HepG2 (cell line): ENCODE results near the gene SUSD3. TPM values are rescaled to one million over a fixed set of nuclear protein-coding genes. Genes with fewer than 3 reads are reported as not detected.
A peak's percentile ranks its signal among the peaks of the same experiment; 100 is the strongest.

ENCODE experiments used
- ARID3A ChIP-seq: IDR thresholded peaks from 2 replicates; pipeline ENCODE4 v1.6.1; 2012; ENCODE audit warnings: low read depth, low read length, improper control_type of control experiment
- CAMTA2 ChIP-seq: sonication (generic); formaldehyde crosslinking; IDR thresholded peaks from 2 replicates; pipeline ENCODE4 v1.4.0; 2020; ENCODE audit warnings: mild to moderate bottlenecking, missing genetic modification reagents, borderline replicate concordance
- CBX2 ChIP-seq, 2 experiments: fragments of 200-600 bp in 1 of 2; sonication (generic); formaldehyde crosslinking in 1 of 2; IDR thresholded peaks; 2 replicates each; pipeline versions ENCODE4 v1.7.0 to v1.8.1; 2018 to 2022; ENCODE audit warnings: low read depth in 2 of 2, low read length in 1 of 2, mild to moderate bottlenecking in 1 of 2, missing genetic modification reagents in 1 of 2
- CCAR2 ChIP-seq: fragments of 200-400 bp; formaldehyde crosslinking; optimal IDR thresholded peaks from 2 replicates; pipeline ENCODE3; 2018; ENCODE audit warnings: low read depth, mild to moderate bottlenecking, low read length, moderate library complexity
- DPF2 ChIP-seq: sonication (generic); formaldehyde crosslinking; IDR thresholded peaks from 2 replicates; pipeline ENCODE4 v1.4.0; 2020; ENCODE audit warnings: mild to moderate bottlenecking, low read depth, missing genetic modification reagents, borderline replicate concordance
- HMG20B ChIP-seq: conservative IDR thresholded peaks from 2 replicates; pipeline ENCODE4 v1.6.1; 2016; ENCODE audit warnings: missing genetic modification reagents, missing compliant biosample characterization
- HOXA3 ChIP-seq: sonication (generic); formaldehyde crosslinking; IDR thresholded peaks from 2 replicates; pipeline ENCODE4 v1.5.0; 2020; ENCODE audit warnings: missing genetic modification reagents
- JARID2 ChIP-seq: sonication (generic); formaldehyde crosslinking; IDR thresholded peaks from 2 replicates; pipeline ENCODE4 v1.8.1; 2023; ENCODE audit warnings: missing genetic modification reagents, inconsistent platforms; ENCODE audit not compliant: insufficient replicate concordance
- KAT8 ChIP-seq: IDR thresholded peaks from 2 replicates; pipeline ENCODE4 v1.6.1; 2016; ENCODE audit warnings: missing genetic modification reagents, missing compliant biosample characterization
- MBD4 ChIP-seq: IDR thresholded peaks from 2 replicates; pipeline ENCODE4 v1.6.1; 2012; ENCODE audit warnings: low read length, inconsistent platforms, borderline replicate concordance
- MIXL1 ChIP-seq: IDR thresholded peaks from 2 replicates; pipeline ENCODE4 v1.6.1; 2016
- MYC ChIP-seq: sonication (generic); formaldehyde crosslinking; IDR thresholded peaks from 2 replicates; pipeline ENCODE4 v1.9.0; 2021; ENCODE audit warnings: missing genetic modification reagents, borderline replicate concordance
- NBN ChIP-seq: fragments of 450-650 bp; conservative IDR thresholded peaks from 2 replicates; pipeline ENCODE4 v1.6.1; 2017
- NFATC3 ChIP-seq: sonication (generic); formaldehyde crosslinking; IDR thresholded peaks from 2 replicates; pipeline ENCODE4 v1.5.1; 2020; ENCODE audit warnings: mild to moderate bottlenecking, missing genetic modification reagents
- PBX2 ChIP-seq: IDR thresholded peaks from 2 replicates; pipeline ENCODE4 v1.6.1; 2016; ENCODE audit warnings: control low read depth
- PLRG1 ChIP-seq: fragments of 450-650 bp; conservative IDR thresholded peaks from 2 replicates; pipeline ENCODE4 v1.6.1; 2016
- PREB ChIP-seq: sonication (generic); formaldehyde crosslinking; IDR thresholded peaks from 2 replicates; pipeline ENCODE4 v1.4.0; 2020; ENCODE audit warnings: missing genetic modification reagents
- TAF1 ChIP-seq: sonication (generic); formaldehyde crosslinking; IDR thresholded peaks from 2 replicates; pipeline ENCODE4 v1.4.0; 2020; ENCODE audit warnings: missing genetic modification reagents
- TAF15 ChIP-seq: fragments of 200-400 bp; formaldehyde crosslinking; IDR thresholded peaks from one replicate; pipeline ENCODE4 v1.6.1; 2018; ENCODE audit warnings: mild to moderate bottlenecking, low read depth, low read length; ENCODE audit not compliant: poor library complexity, severe bottlenecking
- THAP7 ChIP-seq: sonication (generic); formaldehyde crosslinking; IDR thresholded peaks from 2 replicates; pipeline ENCODE4 v1.8.1; 2023; ENCODE audit warnings: mild to moderate bottlenecking, missing genetic modification reagents
- TOE1 ChIP-seq: sonication (generic); formaldehyde crosslinking; IDR thresholded peaks from 2 replicates; pipeline ENCODE4 v1.4.0; 2020; ENCODE audit warnings: mild to moderate bottlenecking, missing genetic modification reagents
- ZFP62 ChIP-seq: sonication (generic); formaldehyde crosslinking; IDR thresholded peaks from 2 replicates; pipeline ENCODE4 v1.4.0; 2020; ENCODE audit warnings: missing genetic modification reagents
- ZKSCAN8 ChIP-seq: IDR thresholded peaks from 2 replicates; pipeline ENCODE4 v1.6.1; 2016; ENCODE audit warnings: borderline replicate concordance, missing genetic modification reagents, missing compliant biosample characterization
- ZNF121 ChIP-seq: sonication (generic); formaldehyde crosslinking; IDR thresholded peaks from 2 replicates; pipeline ENCODE4 v1.5.0; 2020; ENCODE audit warnings: mild to moderate bottlenecking, missing genetic modification reagents
- ZNF362 ChIP-seq: sonication (generic); formaldehyde crosslinking; IDR thresholded peaks from 2 replicates; pipeline ENCODE4 v1.4.0; 2020; ENCODE audit warnings: missing genetic modification reagents, mild to moderate bottlenecking, borderline replicate concordance
- ZNF510 ChIP-seq: sonication (generic); formaldehyde crosslinking; IDR thresholded peaks from 2 replicates; pipeline ENCODE4 v1.4.0; 2020; ENCODE audit warnings: low read depth, mild to moderate bottlenecking, missing genetic modification reagents
- polyA plus RNA-seq, 8 experiments: library from polyadenylated mRNA; depleted of rRNA in 3 of 8; stranded (reverse) in 7 of 8; unstranded in 1 of 8; fragments of >200 nt; fragmentation: Illumina TruSeq in 4 of 8; extraction: Trizol in 4 of 8; gene quantifications; 2 replicates each; pipeline versions ENCODE4 v1.2.1 to v1.2.3, GENCODE V29; 2011 to 2016; ENCODE audit warnings: low read depth in 4 of 8, missing spikeins in 1 of 8, mixed read lengths in 1 of 8; ENCODE audit not compliant: insufficient read depth in 1 of 8
- total RNA-seq, 5 experiments: library from RNA; depleted of rRNA; stranded (reverse); fragments of >200 nt; fragmentation: Illumina TruSeq; extraction: Trizol; gene quantifications; 2 replicates each; pipeline ENCODE4 v1.2.3, GENCODE V29; 2016; ENCODE audit warnings: low read depth in 1 of 5

The SUSD3 gene
- total and polyA plus RNA-seq, 2 of the 13 experiments (the other 11 are each of a cell fraction or from before 2014, with no cell fraction given), result 7.0 to 9.1 TPM

- TF ChIP-seq ARID3A (no peak), TAF1 (peak; percentile 76), KAT8 (no peak; the same call in 1 of the 2 replicates), CAMTA2 (CRISPR knock-in tag) (no peak), CBX2 (IDR thresholded peaks at IDR 0.05; ENCODE audit: low read depth, low read length) (no peak), CBX2 (CRISPR knock-in tag; IDR thresholded peaks at IDR 0.05; ENCODE audit: low read depth) (no peak), TAF15 (peak; percentile 12), HMG20B (CRISPR knock-in tag) (no peak), ZKSCAN8 (no peak), PBX2 (no peak), NFATC3 (no peak), MYC (CRISPR knock-in tag) (peak; percentile 15; the same call in 1 of the 2 replicates), ZFP62 (CRISPR knock-in tag) (no peak), MIXL1 (CRISPR knock-in tag) (no peak), JARID2 (no peak), ZNF362 (no peak), MBD4 (no peak), HOXA3 (CRISPR knock-in tag) (no peak), CCAR2 (no peak), PREB (CRISPR knock-in tag) (no peak), PLRG1 (no peak), ZNF510 (CRISPR knock-in tag) (no peak), DPF2 (no peak), TOE1 (CRISPR knock-in tag) (no peak), ZNF121 (CRISPR knock-in tag) (no peak), NBN (no peak), THAP7 (no peak)
Measured at GRCh38 chr9:93134015-93134739, 75.7 kb downstream of the SUSD3 start, which contains the start of gene NINJ1 (continued).
